ENCODE data around the gene ZNF619.

The ZNF619 gene

GRCh38 chr3:40468018-40468417 is 8.9 kb upstream of the ZNF619 start:
- DNase-seq, result no peak

GRCh38 chr3:40470701-40471100 is 6.2 kb upstream of the ZNF619 start:
- no peak for DNase-seq

- DNase-seq, result no peak
These were observed 744 bp downstream of the ZNF619 start for GRCh38 chr3:40477666-40478065.

- DNase-seq, result no peak
These were observed 10.2 kb downstream of the ZNF619 start for GRCh38 chr3:40487172-40487571.

- no peak for DNase-seq
These were observed 14.0 kb downstream of the ZNF619 start for GRCh38 chr3:40490916-40491315.

- no peak for DNase-seq
These were observed 17.8 kb downstream of the ZNF619 start for GRCh38 chr3:40494698-40495097.

GRCh38 chr3:40497288-40497687 is 20.4 kb downstream of the ZNF619 start:
- no peak for DNase-seq

- no peak for DNase-seq
These were observed 23.0 kb downstream of the ZNF619 start for GRCh38 chr3:40499952-40500351.

GRCh38 chr3:40502034-40502433 is 25.1 kb downstream of the ZNF619 start:
- no peak for DNase-seq

GRCh38 chr3:40504636-40505430 is 27.9 kb downstream of the ZNF619 start:
- DNase-seq, result no peak

- peak; percentile 85 for DNase-seq
These were observed 28.9 kb downstream of the ZNF619 start, which contains the start of gene ZNF620 for GRCh38 chr3:40505599-40506462. Gene ZNF620, plus strand, starts transcription at chr3:40506039. Its CDS starts 314 bp downstream, at chr3:40506353.

GRCh38 chr3:40511031-40511718 is 34.3 kb downstream of the ZNF619 start:
- DNase-seq, result no peak

- no peak for DNase-seq
These were observed 39.3 kb downstream of the ZNF619 start for GRCh38 chr3:40516201-40516600.

- no peak for DNase-seq
These were observed 41.1 kb downstream of the ZNF619 start for GRCh38 chr3:40518067-40518466.

- DNase-seq, result no peak
These were observed 41.9 kb downstream of the ZNF619 start for GRCh38 chr3:40518848-40519247.

GRCh38 chr3:40521254-40521653 is 44.3 kb downstream of the ZNF619 start:
- DNase-seq, result no peak

- DNase-seq, result peak; percentile 1
These were observed 46.9 kb downstream of the ZNF619 start for GRCh38 chr3:40523781-40524180.

- peak; percentile 18 for DNase-seq
These were observed 47.3 kb downstream of the ZNF619 start for GRCh38 chr3:40524222-40524567.

GRCh38 chr3:40524568-40525285 is 47.8 kb downstream of the ZNF619 start, which contains the start of gene ZNF621:
Gene ZNF621, plus strand, starts transcription at chr3:40524960. Its CDS starts 881 bp downstream, at chr3:40525841.
- DNase-seq, result peak; percentile 72

GRCh38 chr3:40528426-40528825 is 51.5 kb downstream of the ZNF619 start:
- no peak for DNase-seq

- DNase-seq, result no peak
These were observed 55.3 kb downstream of the ZNF619 start for GRCh38 chr3:40532252-40532651.

GRCh38 chr3:40534283-40534682 is 57.4 kb downstream of the ZNF619 start:
- DNase-seq, result no peak

All from NCI-H2227 treated with DMSO at 0.1 percent for 48 hours (cell line).